HG03457 (cell line): ENCODE results near the gene PNPLA2.

Experiments
- ATAC-seq: cut with Tn5 transposase; IDR thresholded peaks from one replicate; pipeline ENCODE4 v1.9.1; 2021; ENCODE audit warnings: moderate number of reproducible peaks; ENCODE audit not compliant: unreplicated experiment

Gene PNPLA2

DNA sequence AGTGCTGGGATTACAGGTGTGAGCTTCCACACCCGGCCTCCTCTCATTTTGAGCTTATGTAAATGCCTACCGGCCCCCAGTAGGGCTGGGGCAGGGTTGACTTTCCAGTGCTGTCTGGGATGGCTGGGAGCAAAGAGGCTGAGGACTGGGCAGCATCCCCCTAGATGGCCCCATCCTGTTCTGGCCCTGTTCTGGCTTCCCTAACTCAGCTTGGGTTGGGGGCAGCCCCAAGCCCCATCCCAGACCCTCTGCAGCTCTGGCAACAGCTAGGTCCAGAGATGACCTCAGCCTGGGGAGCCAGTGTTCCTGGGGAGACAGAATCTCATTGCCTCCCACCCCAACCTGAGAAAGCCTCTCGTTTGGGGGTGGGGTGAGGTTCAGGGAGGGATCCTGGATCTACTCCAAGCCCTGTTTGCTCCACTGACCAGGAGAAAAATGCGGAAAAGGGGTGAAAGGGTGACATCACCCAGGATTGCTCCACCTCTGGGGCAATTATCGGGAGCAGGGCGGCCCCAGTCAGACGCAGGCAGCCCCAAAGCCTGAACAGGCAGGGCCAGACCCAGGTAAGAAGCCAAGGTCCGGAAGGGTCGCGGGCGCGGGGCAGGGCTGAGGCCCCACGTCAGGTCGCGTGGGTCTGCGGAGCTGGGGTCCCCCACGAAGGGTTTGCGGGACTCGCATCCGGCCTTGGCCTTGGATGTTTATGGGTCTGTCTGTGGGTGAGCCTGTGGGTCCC is at the start of gene PNPLA2:
TSS of gene PNPLA2 (plus strand) at position 519 of the 733 bp plus-strand sequence. CDS start 805 bp downstream, outside the sequence.
- ATAC-seq, result no peak

DNA sequence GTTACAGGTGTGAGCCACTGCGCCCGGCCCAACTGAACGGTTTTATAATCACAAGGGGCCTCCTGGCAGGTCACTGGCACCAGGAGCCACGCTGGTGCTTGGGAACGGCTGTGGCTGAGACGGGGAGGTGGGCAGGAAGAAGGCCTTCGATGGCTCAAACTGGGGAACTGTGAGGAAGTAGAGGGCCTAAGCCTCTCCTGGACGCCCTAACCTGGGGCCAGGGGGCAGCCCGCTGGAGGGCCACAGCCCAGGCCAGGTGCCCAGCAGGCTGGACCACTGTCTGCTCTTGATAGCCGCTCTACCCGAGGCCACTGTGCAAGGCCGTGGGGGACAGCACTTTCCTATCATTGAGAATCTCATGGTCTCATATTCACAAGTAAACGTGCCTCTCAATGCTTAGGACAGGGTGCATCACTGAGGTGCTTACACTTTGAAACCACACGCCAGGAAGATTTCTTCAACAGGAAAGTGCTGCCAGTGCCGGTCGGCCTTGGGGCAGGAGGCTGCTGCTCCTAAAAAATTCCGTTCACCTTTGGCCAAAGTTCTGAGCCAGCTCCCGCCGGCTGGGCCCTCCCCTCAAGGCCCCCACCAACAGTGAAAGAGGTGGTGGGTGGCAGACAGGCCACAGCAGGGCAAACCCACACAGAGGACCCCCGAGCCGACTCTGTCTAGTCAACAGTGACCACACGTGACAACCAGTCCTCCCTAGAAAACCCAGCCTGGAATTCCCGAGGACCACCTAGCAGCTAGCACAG is 48.6 kb upstream of the PNPLA2 start:
- no peak for ATAC-seq

DNA sequence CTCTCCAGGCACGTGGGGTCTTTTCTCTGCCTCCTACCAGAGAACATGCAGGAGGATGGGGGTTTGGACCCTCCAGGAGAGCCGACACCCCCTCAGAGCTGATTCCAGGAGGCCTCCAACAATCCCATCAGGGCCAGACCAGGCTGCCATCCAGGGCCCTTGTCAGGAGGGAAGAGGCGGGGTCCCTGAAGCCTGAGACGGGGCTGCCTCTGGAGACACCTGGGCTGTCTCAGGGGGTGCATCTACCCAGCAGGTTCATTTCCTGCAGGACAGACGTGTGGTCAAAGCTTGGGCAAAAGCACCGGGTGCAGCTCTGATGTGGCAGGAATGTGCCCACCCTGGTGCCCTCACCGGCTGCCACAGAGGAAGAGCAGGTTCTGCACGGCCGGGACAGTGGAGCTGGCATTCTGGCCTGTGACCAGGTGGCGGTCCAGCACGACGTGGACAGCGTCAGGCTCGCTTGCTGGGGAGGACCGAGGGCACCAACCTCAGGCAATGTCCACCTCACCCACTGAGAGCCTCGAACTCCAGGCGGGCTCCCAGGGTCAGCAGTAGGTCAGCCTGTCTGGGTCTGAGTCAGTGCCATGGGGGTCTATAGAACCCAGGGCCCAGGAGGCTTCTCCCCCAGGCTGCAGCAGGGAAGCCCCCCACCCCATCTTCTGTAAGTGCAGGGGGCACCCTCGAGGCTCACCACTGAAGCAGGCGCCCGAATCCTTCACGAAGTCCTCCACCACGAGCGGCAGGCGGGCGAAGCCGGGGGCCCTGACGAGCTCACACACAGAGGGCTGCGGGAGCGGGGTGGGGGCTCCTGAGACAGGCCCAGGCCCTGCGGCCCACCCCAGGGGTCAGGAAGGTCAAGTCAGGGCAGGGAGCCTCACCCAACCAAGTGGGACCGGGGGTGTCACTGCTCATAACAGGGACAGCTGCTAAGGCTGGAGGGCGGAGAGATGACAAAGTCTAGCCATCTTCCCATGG is 47.8 kb upstream of the PNPLA2 start:
- ATAC-seq, result no peak

DNA sequence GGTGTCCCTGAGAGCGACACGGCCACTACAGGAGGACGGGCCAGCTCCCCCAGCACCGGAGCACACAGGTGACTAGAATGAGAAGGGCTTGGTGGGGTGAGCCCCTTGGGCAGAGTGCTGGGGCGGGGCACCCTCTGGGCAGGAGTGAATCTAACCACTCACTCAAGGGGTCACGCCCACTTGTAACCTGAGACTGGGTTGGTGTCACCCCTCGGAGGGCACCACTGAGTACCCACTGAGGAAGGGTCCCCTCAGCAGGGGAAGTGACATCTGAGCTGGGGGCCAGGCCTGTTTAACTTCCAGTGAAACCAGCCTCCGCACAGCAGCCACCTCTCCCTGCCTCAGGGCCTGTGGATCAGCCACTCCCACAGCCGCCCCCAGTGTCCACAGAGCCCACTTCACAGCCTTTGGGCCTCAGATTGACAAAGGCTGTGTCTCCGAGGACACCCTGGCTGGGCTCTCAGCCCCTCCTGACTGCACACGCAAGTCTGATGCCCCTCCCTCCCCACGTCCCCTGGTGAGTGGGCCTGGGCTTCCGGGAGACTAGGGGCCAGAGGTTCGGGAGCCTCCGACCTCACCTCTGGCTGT is 47.0 kb upstream of the PNPLA2 start:
- ATAC-seq, result no peak

GRCh38 chr11:772429-773390 is 46.0 kb upstream of the PNPLA2 start:
- no peak for ATAC-seq

GRCh38 chr11:773425-773824 is 45.3 kb upstream of the PNPLA2 start:
- no peak for ATAC-seq

- no peak for ATAC-seq
These were observed 44.9 kb upstream of the PNPLA2 start for GRCh38 chr11:773830-774229.

- ATAC-seq, result no peak
These were observed 43.7 kb upstream of the PNPLA2 start for GRCh38 chr11:774873-775592.

- ATAC-seq, result no peak
These were observed 42.5 kb upstream of the PNPLA2 start for GRCh38 chr11:776263-776560.

GRCh38 chr11:776561-777287 is 42.0 kb upstream of the PNPLA2 start:
- ATAC-seq, result peak; percentile 15

GRCh38 chr11:777288-778255 is 41.1 kb upstream of the PNPLA2 start, which contains the start of gene GATD1:
TSS of gene GATD1 (minus strand) at chr11:777487. CDS start at chr11:777462, 25 bp downstream.
- peak; percentile 44 for ATAC-seq

DNA sequence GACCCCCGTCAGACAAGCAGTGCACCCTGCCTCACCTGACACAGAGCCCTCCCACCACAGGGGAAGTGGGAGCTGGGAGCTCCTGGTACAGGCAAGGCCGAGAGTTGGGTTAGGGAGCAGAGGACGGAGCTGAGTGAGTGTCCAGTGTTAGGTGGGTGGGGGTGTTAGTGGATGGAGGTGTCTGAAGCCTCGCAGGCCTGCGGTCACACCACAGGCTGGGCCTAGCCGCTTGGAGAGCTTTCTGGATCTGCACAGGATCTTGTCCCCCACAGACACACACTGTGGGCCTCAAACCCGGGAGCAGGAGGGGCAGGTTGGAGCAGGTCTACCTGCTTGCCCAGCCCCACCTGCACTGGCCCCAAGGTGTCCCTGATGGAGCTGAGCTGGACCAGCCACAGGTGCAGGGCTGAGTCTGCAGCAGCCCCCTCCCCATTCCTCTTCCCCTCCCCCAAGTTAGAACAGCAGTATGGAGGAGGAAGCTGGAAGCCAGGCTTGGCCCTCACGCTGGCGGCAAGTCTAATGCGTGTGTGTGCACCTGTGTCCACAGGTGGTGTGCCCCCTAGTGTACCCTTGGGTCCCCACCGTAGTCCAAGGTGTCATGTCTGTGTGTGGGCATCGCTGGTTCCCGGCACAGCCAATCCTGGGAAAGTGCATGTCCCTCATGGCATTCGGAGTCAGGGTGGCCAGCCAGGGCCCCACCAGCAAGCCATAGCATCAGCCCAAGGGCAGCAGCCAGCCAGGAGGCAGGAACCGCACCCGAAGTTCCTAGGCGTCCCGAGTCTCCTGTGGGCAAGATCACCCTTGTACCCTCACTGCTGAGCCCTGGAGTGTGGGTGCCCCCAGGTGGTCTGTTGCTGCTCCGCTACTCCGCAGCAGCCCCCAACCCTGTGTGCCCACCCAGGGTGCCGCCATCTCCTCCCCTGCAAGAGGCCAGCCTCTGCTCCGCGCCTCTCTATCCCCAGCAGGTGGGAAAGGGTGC is 39.4 kb upstream of the PNPLA2 start:
- ATAC-seq, result no peak

DNA sequence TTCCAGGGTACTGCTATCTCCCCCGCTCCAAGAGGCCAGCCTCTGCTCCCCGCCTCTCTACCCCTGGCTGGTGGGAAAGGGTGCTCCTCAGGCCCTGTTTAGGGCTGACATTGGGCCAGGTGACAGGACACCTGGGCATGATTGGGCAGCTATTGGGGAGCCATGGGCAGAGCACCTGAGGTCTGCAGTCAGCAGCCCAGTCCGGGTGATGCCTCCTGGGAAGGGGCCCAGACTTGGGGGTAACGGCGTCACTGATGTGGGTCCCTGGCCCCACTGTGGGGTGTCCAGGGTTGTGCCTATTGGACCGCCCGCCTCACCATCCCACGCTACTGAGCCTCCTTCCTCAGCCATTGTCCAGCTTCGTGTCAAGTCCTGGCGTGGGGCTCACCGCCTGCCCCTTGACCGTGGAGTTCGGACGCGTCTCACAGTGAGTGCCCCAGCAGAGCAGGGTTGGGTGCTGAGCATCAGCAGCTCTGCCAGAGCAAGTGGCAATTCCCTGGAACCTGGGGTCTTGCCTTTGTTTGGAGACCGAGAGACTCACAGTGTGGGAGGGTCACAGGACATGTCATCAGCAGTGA is 38.7 kb upstream of the PNPLA2 start:
- ATAC-seq, result no peak

DNA sequence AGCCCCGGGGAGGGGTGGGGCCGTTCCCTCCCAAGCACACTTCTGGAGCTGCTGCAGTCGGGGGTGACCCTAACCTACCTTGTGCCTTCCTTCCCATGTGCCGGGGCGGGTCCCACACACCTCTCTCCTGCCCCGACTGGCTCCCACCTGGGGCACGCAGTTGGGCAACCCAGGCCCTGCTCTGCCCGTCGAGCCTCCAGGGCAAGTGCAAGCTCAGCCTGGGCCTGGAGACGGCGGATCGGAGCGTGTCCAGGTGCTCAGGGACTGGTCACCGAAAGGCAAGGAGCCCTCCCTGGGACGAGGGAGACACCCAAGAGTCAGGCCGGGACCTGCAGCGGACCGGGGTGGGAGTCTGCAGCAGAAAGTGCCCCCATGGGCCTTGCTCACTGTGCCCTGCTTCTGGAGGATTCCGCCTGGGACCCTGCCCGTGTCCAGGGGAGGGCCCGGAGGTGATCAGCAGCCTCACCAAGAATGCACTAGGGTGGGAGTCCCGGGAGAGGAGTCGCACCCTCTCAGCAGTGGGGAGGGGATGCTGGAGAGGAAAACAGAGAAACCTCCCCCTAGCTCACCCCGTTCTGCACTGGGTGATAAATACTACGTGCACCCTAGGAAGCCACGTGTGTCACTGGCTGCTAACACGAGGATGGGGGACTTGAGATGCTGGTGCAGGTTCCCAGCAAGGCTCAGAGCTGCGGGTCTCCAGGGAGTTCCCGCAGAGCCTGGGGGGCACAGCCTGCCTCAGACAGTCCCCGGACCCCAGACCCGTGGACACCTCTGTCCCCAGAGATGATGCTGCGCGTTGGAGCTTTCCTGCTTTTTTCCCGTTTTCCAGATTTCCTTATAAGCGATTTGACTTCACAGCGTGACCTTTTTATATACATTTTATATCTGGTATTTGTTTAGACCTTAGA is 36.2 kb upstream of the PNPLA2 start:
- ATAC-seq, result no peak

DNA sequence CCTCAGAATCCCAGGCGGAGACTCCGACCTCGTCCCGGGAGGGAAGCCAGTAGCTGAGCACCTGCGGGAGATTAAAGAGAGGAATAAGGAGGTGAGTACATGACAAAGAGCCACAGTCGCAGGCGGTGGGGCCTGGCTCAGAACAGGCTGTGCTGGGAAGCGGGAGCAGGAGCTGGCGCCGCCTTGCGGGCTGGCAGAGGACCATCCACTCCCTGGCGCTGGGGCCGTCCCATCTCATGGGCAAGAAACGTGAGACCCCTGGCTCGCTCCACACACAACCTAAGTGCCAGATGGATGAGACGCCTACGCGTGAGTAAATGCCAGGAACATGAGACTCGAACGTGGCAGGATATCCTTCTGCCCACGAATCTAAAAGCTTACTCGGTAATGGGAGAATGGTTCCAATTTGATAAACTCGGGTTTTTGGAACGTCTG is 35.1 kb upstream of the PNPLA2 start:
- no peak for ATAC-seq
